Measurements from ENCODE around the gene STAT6. TPM values are rescaled to one million over a fixed set of nuclear protein-coding genes. Genes with fewer than 3 reads are reported as not detected.

STAT6 gene
- polyA plus RNA-seq, 1 experiment, result 177 TPM

- Histone ChIP-seq H3K36me3 (ENCODE audit: control insufficient read depth, insufficient read depth, low read length) (peaks cover 79% of the 10 kb centered on the region), H3K27me3 (ENCODE audit: control insufficient read depth, insufficient read depth, low read length) (no peaks in the 10 kb centered on the region), H3K4me3 (ENCODE audit: low read depth, low read length) (no peak overlapping the region)
- DNase-seq (ENCODE audit: low read depth), result no peak
- POLR2A ChIA-PET, result interaction anchor here (0.5 kb wide), 1 partner anchor 25 kb away, joined by 4 read pairs; no protein-coding TSS in a partner anchor
- CTCF ChIA-PET, result interaction anchor here (1.3 to 2.6 kb wide), 5 partner anchors 11 to 34 kb away, joined by 4 to 9 read pairs (median 7); no protein-coding TSS in a partner anchor
- no peak for TF ChIP-seq CTCF (IDR thresholded peaks at IDR 0.05; ENCODE audit: insufficient read depth, low read depth, low read length)
Measured at GRCh38 chr12:57158186-57158585, 47.0 kb upstream of the STAT6 start.

- no peak for DNase-seq (ENCODE audit: low read depth)
- ChIA-PET CTCF (interaction anchor here (0.6 to 2.6 kb wide), 6 partner anchors 12 to 426 kb away, joined by 4 to 9 read pairs (median 7); no protein-coding TSS in a partner anchor), POLR2A (no interaction called here)
- peaks cover 79% of the 10 kb centered on the region for H3K36me3 ChIP-seq (ENCODE audit: control insufficient read depth, insufficient read depth, low read length)
- no peaks in the 10 kb centered on the region for H3K27me3 ChIP-seq (ENCODE audit: control insufficient read depth, insufficient read depth, low read length)
- H3K4me3 ChIP-seq (ENCODE audit: low read depth, low read length), result no peak overlapping the region
- no peak for TF ChIP-seq CTCF (IDR thresholded peaks at IDR 0.05; ENCODE audit: insufficient read depth, low read depth, low read length)
Measured at GRCh38 chr12:57157588-57158173, 46.5 kb upstream of the STAT6 start.

GRCh38 chr12:57156701-57157403, 45.7 kb upstream of the STAT6 start:
- no peaks in the 10 kb centered on the region for H3K27me3 ChIP-seq (ENCODE audit: control insufficient read depth, insufficient read depth, low read length)
- no peak overlapping the region for H3K4me3 ChIP-seq (ENCODE audit: low read depth, low read length)
- ChIA-PET POLR2A (no interaction called here), CTCF (interaction anchor here (0.6 to 2.6 kb wide), 3 partner anchors 16 to 427 kb away, joined by 4 to 9 read pairs (median 7); no protein-coding TSS in a partner anchor)
- no peak for TF ChIP-seq CTCF (IDR thresholded peaks at IDR 0.05; ENCODE audit: insufficient read depth, low read depth, low read length)
- H3K36me3 ChIP-seq (ENCODE audit: control insufficient read depth, insufficient read depth, low read length), result peaks cover 73% of the 10 kb centered on the region
- no peak for DNase-seq (ENCODE audit: low read depth)

- no peak for TF ChIP-seq CTCF (IDR thresholded peaks at IDR 0.05; ENCODE audit: insufficient read depth, low read depth, low read length)
- Histone ChIP-seq H3K27me3 (ENCODE audit: control insufficient read depth, insufficient read depth, low read length) (no peaks in the 10 kb centered on the region), H3K36me3 (ENCODE audit: control insufficient read depth, insufficient read depth, low read length) (peaks cover 59% of the 10 kb centered on the region), H3K4me3 (ENCODE audit: low read depth, low read length) (no peak overlapping the region)
- DNase-seq (ENCODE audit: low read depth), result no peak
- ChIA-PET POLR2A (interaction anchor here (0.6 kb wide), 1 partner anchor 25 kb away, joined by 3 read pairs; no protein-coding TSS in a partner anchor), CTCF (interaction anchor here (1.9 kb wide), 1 partner anchor 21 kb away, joined by 6 read pairs; no protein-coding TSS in a partner anchor)
Measured at GRCh38 chr12:57154804-57155434, 43.8 kb upstream of the STAT6 start.

- ChIA-PET CTCF (interaction anchor here (1.5 to 1.9 kb wide), 2 partner anchors 18 to 22 kb away, joined by 6 read pairs; no protein-coding TSS in a partner anchor), POLR2A (interaction anchor here (0.6 kb wide), 2 partner anchors 22 to 24 kb away, joined by 3 to 4 read pairs; no protein-coding TSS in a partner anchor)
- Histone ChIP-seq H3K36me3 (ENCODE audit: control insufficient read depth, insufficient read depth, low read length) (peaks cover 55% of the 10 kb centered on the region), H3K4me3 (ENCODE audit: low read depth, low read length) (no peak overlapping the region), H3K27me3 (ENCODE audit: control insufficient read depth, insufficient read depth, low read length) (no peaks in the 10 kb centered on the region)
- TF ChIP-seq CTCF (IDR thresholded peaks at IDR 0.05; ENCODE audit: insufficient read depth, low read depth, low read length), result no peak
- no peak for DNase-seq (ENCODE audit: low read depth)
Measured at GRCh38 chr12:57154076-57154475, 42.9 kb upstream of the STAT6 start.

All from BJ (cell line).